GM21526 (cell line): ENCODE results near the gene PIM2.
"Not testable (repeated sequence)": the region's sequence is repeated elsewhere in the genome, so short reads cannot be mapped to it uniquely, and the experiment has no call there.

ENCODE experiments used
- ATAC-seq: cut with Tn5 transposase; IDR thresholded peaks from one replicate; pipeline ENCODE4 v1.9.1; 2021; ENCODE audit warnings: moderate library complexity; ENCODE audit not compliant: unreplicated experiment, low FRiP score

The PIM2 gene

DNA sequence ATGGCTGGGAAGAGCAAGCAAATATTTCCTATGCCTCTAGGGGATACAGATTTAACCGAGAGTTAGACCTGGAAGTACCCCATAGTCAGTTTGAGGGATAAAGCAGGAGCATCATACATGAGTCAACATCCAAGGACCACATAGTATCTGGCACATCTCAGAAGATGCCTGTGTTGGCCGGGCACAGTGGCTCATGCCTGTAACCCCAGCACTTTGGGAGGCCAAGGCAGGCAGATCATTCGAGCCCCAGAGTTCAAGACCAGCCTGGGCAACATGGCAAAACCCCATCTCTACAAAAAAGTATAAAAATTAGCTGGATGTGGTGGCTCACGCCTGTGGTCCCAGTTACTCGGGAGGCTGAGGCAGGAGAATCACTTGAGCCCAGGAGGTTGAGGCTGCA lies 32.2 kb downstream of the PIM2 start:
- ATAC-seq, result not testable (repeated sequence)

DNA sequence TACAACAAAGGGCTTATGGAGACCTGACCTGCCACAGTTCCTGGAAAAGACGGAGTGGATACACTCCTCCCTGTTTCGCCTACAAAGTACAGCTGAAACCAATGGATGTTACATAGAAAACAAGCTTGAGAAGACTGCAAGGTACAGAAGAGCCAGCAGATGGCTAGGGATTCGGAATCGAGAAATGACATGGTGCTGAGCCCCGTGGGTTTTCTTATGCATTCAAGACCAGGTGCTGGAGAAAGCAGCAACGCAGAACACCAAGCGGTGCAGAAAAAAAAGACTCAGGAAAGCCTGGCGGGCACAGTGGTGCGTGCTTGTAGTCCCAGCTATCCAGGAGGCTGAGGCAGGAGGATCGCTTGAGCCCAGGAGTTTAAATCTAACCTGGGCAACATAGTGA lies 35.1 kb downstream of the PIM2 start:
- ATAC-seq, result no peak

DNA sequence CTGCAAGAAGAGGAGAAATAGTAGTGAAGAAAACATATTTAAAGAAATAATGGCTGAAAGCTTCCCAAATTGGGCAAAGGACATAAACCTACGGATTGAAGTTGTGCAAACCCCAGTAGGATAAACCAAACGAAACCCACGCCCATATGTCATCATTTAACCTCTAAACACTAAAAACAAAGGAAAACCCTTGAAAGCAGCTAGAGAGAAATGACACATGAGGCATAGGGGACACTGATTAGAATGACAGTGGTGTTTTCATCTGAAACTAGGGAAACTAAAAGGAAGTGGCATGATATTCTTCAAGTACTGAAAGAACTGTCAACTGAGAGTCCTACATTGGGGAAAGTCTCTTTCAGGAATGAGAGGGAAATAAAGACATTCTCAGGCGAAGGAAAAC lies 41.9 kb downstream of the PIM2 start:
- not testable (repeated sequence) for ATAC-seq

DNA sequence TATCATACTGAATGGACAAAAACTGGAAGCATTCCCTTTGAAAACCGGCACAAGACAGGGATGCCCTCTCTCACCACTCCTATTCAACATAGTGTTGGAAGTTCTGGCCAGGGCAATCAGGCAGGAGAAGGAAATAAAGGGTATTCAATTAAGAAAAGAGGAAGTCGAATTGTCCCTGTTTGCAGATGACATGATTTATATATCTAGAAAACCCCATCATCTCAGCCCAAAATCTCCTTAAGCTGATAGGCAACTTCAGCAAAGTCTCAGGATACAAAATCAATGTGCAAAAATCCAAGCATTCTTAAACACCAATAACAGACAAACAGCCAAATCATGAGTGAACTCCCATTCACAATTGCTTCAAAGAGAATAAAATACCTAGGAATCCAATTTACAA lies 46.8 kb downstream of the PIM2 start:
- not testable (repeated sequence) for ATAC-seq

DNA sequence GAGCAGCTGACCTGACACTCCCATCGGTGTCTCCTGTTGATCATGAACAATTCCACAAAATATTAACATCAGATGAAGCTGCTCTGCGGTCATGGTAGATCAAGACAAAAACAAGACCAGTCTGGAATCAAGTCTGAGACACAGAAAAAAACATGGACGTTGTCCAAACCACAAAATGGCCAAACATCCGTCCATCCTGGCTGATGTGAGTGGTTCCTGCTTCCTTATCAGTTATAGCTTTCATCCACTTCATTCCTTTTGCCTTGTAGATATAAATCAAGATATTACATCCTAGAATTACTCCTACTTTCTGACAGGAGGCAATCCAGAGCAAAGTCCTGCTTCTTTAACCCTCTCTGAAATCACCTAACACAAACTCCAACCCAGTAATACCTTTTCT lies 54.6 kb downstream of the PIM2 start:
- ATAC-seq, result no peak
